Measurements from ENCODE around the gene CATSPER1.

CATSPER1 gene

DNA sequence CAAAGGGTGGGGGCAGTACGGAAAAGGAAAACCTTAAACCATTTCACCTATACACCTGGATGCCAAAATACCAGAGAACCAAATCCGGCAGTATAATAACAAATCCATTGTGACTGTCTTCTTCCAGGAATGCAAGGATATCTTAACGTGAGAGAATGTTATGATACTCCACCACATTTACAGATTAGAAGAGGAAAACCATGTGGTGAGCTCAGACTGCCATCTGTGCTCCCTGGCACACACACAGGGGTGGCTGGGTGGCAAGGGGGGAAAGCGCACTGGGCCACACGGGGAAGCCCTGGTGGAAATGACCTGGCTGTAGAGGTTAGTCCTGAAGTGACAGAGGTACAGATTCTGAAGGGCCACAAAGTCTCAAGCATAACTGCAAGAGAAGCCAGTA is 34.2 kb downstream of the CATSPER1 start:
- no peak for FAIRE-seq

DNA sequence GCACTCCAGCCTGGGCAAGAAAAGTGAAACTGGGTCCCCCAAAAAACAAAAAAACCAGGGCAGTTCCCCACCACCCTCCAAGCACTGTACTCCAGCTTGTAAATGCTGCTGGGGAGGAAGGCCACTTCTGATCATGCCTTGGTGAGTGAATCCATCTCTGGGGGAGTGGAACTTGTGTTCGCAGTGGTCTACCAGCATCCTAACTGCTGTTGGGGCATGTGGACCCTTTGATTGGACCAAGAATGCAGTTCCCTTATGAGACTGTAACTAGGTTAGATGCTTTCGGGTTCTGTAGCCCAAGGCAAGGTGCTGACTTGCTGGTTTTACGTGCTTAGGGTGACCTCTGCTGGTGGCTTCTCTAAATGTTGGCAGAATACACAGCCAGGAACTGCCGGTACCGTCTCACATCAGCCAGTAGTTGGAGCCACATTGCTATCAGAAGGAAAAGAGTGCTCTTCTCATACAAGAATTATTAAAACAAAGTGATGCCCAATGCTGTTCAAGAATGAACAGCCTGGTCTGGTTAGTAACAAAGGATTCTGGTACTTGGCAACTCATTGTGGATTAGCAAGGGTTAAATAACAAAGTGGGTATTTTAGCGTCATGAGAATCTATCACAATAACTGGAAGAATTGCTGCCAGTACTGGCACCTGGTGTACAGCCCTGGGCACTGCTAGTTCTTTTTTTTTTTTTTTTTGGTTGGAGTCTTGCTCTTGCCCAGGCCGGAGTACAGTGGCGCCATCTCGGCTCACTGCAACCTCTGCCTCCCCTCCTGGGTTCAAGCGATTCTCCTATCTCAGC is 37.3 kb downstream of the CATSPER1 start:
- peak; percentile 95 for FAIRE-seq

DNA sequence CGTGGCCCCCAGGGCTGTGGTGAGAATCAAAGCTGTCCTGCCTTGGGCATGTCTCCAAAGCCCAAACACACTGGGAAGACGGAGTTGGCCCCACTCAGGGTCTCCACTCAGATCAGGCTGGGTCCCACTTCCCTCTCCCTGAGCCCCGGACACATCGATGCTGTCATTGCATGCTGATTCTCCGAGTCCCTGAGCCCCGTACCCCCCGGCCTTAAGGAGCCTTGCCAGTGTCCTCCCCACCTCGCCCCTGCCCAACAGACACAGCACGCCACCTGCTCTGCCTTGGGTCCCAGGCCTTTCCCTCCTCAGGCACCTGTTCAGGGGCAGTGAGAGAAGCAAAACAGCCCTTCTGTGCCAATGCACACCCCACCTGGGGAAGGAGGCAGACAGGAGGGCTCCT is 38.9 kb downstream of the CATSPER1 start:
- FAIRE-seq: no peak

DNA sequence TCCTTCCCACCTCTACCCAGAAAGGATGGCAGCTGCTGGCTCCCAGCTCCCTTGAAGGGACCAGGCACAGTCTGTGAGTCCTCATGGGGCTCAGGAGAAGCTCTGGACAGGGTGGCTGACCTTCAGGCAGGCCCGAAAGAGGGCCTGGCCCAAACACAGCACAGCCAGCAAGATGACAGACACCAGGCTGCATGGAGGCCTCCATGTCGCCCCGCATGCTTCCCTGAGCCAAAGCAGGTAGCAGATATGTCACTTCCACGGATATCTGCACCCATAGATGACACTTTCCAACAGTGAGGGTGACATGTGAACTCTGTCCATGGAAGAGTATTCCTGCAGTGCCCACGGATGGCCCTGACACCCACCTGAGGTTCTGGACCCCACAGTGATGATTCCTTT is 42.7 kb downstream of the CATSPER1 start:
- no peak for FAIRE-seq

DNA sequence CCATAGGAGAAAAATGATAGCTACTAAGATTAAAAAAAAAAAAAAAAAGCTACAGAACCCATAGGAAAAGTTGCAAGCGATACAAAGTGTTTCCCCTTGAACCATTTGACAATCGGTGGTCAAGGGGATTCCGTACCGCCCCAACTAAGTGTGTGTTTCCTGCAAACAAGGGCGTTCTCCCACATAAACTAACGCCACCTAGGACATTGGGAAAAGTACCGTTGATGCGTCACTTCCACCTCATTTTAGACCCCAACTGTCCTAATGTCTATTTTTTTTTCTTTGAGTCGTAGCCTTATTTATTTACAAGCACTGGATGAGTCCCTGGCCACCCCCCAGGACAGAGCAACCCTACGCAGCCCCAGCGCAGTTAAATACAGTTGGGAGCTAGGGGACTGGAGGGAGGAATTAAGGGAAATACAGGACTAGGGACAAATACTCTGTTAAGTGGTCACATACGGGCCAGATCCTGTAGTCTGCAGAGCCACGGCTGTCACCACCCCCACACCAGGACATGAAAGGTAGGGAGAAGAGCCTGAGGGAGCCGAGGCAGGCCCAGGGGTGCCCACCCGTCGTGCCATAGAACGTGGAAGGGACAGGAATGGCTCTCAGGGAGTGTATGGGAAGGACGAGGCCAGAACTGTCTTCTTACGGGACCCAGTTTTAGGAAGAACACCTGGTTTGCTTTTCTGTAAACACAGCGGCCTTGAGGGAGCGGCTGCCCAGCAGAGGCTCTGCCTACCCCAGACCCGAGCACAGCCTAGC is 43.3 kb downstream of the CATSPER1 start:
- no peak for FAIRE-seq

DNA sequence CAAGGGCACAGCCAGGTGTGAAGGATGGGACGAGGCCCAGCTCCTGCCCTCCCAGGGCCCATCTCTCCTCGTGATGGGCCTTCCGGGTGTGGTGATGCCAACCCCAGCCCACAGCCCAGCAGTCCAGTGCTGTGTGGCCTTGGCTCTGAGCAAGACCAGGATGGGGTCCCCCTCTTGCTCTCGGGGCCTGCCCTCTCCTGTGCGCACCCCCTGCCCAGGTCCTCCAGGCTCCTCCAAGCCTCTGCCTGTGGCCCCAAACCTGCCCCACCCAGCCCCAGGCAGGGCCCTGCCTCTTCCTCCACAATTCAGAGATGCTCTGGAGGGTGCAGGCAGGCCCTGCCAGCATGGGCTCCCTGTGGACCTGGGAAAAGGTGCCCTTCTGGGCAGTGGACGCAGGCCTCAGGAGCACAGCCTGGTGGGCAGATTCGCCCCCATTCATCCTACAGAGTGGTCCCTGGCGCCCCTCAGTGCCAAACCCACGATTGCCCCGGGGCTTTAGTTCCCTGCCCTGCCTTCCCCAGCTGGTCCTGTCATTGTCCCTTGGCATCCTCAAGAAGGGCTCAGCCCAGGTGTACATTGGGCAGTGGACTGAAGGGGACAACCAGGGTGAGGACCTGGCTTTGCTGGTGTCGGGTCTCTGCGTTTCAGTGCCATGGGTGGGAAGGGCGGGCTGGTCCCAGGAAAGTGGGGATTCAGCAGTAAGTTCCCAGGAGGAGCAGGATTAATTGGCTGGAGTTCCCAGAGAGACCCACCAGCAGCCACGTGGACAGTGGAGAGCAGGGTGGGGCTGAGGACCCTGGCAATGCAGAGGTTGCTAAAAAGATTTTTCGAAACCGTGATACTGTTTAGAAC is 44.1 kb downstream of the CATSPER1 start:
- no peak for FAIRE-seq

DNA sequence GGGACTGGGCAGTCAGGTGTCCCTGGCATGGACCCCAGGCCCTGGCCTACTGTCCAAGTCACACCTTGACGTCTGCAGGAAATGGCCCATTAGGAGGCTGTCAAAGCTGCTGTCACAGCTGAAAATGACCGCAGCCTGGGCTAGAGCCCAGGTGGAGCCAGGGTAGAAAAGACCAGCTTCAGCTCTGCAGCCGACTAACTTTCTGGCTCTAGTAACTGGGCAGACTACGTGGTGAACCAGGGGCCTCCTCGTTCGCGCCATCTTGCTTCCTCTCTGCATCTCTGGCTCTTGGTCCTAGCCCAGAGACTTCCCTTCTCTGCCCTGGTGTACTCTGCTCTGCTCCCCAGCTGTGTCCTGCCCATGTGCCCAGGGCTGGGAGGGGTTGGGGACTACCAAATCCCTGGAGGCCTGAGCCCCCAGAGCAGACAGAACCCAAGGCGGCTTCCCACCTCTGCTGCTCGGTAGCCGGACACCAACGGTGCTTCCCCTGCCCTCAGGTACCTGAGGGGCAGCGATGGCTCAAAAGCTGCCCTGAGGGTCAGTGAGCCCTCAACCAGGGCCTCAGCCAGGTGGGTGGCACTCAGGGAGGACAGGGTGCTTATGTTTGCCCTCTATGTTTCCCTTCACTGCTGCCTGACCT is 45.1 kb downstream of the CATSPER1 start:
- no peak for FAIRE-seq

DNA sequence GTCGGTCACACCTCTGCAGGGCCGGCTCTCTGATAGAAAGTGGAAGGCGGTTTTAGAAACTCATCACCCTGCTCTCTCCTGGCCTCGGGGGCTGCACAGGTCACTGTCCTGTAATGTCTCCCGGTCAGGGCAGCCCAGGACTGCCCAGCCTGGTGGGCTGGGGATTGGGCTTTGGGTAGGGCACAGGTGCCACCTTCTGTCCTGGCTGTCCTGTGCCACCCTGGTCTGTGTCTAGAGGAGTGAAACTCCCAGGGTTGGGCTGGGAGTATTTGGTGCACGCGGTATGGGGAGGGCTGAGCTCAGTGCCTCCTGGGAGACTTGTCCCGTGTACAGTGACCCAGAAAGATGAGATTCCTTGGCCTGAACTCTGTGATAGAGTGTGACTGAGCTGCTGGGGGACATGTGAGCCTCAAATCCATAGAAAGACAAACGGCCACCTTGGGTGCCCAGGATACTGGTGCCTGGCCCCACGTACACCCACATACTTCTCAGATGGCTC is 47.0 kb downstream of the CATSPER1 start:
- FAIRE-seq: no peak

DNA sequence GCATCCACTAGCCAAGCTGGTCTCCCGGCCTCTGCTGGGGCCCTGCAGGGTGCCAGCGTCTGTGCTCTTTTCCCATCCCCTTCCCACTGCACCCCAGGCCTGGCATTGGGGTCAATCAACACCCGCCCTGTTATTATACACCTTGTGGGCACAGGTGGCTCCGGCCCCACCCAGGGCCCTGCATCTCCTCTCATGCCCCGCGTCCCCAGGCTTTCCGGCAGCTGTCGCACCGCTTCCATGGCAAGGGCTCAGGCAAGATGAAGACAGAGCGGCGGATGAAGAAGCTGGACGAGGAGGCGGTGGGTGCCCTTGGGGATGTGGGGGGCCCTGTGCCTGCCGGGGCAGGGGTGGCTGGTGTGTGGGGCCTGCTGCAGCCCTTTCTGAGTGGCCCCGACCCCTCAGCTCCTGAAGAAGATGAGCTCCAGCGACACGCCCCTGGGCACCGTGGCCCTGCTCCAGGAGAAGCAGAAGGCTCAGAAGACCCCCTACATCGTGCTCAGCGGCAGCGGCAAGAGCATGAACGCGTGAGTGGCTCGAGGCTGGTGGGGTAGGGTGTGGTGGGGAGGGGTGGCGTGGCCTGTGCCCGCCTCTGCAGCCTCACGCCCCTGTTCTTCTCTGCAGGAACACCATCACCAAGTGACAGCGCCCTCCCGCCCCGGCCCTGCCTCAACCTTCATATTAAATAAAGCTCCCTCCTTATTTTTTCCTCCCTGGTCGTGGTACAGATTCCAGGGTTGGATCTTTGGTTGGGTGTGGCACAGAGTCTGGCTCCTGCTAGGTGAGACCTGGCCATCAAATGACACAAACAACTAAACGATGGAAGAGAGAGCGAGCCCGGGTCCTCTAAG is 47.7 kb downstream of the CATSPER1 start:
- no peak for FAIRE-seq

DNA sequence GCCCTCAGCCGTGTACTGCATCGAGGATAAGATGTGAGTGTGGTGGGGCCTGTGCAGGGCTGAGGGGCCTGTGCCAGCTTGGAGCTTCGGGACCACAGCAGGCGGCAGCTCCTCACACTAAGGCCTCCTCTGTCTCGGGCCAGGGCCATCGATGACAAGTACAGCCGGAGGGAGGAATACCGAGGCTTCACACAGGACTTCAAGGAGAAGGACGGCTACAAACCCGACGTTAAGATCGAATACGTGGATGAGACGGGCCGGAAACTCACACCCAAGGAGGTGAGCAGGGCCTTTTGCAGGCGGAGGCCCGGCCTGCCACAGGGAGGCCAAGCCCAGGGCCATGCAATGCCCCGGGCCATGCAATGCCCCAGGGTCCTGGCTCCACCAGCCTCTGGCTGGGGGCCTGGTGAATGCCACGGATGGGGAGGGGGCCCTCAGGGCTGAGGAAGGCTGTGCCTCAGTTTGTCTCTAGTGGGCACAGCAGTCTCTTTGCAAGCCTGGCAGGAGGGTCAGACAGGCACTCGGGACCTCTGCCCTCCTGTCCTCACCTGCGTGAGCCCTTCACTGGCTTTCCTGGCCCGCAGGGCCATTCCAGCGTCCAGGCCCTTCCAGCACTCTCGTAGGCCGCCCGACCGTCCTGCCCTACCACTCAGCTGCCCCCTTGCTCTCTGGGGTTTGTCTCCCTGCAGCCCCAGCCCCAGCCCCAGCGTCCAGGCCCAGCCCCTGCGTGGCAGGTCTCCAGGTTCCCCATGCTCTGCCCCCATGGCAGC is 48.5 kb downstream of the CATSPER1 start:
- FAIRE-seq: no peak

DNA sequence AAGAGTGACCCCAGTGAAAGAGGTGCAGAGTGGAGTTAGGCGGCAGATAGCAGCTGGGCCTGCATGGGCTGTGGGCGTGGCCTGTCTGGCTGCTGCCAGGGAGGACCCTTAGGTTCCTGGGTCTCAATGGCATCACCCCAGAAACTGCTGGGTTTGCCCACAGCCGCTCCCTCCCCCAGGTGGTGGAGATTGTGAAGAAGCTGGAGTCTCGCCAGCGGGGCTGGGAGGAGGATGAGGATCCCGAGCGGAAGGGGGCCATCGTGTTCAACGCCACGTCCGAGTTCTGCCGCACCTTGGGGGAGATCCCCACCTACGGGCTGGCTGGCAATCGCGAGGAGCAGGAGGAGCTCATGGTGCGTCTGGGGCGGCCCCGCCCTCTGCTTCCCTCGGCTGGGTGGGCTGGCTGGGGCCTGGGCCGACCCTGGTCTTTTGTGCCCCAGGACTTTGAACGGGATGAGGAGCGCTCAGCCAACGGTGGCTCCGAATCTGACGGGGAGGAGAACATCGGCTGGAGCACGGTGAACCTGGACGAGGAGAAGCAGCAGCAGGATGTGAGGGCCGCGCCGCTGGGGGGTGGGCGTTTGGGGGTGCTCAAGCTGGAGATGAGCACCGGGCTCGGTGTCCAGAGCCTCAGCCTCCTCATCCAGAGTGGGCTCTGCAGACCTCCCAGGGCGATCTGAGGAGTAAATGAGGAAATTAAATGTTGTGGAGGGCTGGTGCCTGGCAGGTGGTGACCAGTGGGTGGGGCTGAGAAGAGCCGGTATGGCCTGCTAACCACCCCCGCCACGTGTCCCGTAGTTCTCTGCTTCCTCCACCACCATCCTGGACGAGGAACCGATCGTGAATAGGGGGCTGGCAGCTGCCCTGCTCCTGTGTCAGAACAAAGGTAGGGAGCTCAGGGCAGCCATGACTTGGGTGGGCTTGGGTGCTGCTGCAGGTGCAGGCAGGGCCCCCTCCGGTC is 49.8 kb downstream of the CATSPER1 start:
- no peak for FAIRE-seq

DNA sequence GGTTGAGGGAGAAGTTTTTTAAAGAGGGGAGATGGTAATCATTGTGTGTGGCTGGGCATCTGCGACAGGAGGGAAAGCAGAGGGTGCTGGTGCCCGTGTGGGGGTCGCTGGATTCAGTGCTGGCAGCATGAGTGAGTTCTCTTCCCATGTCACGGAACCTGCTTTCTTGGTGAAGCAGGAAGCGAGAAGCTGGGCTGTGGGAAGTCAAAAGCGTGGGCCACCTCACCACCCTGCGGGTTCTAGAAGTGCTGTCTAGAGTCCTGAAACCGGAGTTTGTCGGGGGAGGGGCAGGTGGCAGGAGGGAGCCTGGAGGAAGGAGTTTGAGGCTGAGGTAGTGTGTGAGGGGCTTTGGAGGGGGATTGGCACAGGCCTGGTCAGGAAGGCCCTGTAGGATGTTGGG is 50.5 kb downstream of the CATSPER1 start:
- no peak for FAIRE-seq

DNA sequence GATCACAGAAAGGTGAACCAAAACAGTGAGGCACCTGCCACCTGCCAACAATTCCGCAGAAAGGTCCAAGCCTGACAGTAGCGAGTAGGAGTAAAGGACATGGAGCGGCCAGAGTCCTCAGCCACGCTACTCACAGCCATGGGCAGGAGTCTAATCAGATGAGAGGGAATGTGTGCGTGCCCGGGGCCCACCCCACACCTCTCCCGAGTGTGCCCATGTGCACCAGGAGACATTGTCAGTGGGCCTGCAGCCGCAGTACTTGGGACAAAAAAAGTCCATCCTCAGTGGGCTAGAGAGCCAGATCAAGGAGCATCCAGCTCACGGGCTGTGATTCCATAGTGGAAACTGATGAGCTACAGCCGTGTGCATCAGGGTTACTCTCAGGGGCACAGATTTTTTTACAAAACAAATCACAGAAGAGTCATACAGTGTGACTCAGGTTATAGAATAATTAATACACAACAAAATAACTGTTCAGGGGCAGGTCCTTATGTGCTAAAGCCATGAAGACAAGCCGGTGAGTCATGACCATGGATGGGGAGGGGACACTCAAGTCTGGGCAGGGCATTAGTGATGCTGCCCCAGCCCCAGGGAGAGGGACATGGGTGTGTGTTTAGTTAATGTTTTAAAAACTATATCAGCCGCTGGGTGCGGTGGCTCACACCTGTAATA is 52.7 kb downstream of the CATSPER1 start:
- FAIRE-seq: no peak

DNA sequence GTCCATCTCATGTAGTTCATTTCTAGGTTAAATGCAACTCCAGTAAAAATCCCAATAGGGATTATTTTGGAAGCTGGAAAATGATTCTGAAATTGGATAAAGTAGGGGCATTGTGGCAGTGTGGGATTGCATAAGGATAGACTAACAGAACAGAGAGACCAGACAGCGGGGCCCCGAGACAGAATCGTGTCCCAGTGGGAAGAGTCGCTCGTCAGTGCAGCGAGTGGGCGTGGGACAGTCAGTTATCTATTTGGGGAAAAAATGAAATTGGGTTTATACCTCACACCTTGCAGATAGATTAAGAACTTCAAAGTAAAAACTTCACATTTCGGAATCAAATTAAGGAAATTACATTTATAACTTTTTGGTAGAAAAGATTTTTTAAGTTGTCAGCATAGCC is 54.2 kb downstream of the CATSPER1 start:
- no peak for FAIRE-seq

DNA sequence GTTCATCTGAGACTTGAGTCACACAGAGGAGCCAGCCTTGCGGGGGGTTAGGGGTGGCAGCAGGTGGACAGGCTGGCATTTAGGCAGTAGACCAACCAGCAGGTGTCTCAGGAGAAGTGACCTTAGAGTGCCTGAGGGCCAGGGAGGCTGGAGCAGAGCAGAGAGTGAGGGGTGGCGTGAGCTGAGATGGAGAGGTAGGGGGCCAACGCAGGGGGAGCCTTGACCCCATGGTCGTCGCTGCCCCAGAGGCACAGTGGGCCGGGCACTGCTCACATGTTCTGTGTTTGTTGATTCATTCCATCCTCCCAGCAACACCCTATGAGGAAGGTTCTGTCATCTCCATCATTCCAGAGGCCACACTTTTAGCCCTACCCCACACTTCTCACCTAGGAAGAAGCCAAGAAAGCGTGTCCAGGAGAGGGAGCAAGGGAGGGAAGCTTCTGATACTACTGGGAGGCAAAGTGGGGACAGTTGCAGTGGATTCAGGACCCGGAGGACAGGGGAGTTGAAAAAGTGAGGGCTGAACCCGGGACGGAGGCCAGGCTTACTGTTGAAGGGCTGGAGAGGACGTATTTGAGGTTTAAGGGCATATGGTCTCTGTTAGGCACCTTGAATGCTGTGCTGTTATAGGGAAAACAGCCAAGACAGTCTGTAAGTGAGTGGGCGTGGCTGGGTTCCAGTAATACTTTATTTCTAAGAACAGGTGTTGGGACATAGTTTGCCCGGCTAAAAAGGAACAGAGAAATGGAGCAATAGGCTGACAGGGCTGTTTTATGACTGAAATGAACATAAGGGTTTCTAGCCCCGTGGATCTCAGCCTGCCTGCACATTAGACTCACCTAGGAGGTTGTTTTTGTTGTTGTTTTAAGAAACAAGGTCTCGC is 57.4 kb downstream of the CATSPER1 start:
- FAIRE-seq: no peak

DNA sequence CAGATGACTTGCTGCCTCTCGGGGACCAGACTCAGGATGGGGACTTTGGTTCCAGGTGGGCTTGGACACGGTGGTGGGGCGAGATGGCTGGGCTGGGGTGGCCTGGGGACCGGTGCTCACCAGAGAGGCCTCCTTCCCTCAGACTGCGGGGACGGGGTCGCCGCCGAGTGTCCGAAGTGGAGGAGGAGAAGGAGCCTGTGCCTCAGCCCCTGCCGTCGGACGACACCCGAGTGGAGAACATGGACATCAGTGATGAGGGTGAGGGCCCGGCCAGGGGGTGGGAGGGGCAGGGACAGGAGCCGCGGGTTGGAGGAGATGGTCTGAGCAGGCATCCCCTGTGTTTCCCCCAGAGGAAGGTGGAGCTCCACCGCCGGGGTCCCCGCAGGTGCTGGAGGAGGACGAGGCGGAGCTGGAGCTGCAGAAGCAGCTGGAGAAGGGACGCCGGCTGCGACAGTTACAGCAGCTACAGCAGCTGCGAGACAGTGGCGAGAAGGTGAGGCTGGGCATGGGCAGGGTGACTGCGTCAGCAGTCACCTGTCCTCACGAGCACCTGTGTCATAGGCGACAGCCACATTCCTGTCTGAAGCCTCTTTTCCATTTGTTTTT is 58.8 kb downstream of the CATSPER1 start:
- no peak for FAIRE-seq

Measured in TTC549 (cell line).